Endometrium (tissue), 2 donors: ENCODE data around the gene PRIMA1.
"Not testable (repeated sequence)": the region's sequence is repeated elsewhere in the genome, so short reads cannot be mapped to it uniquely, and the experiment has no call there.

Source experiments
- FAIRE-seq: peaks from 2 replicates; lab custom pipeline; 2012; peaks lifted over from hg19 to GRCh38; lab: Jason Lieb, UNC
- donor health status: control.
- donor health status: control.

The PRIMA1 gene

GRCh38 chr14:93788293-93788542 is at the start of gene PRIMA1:
Gene PRIMA1 (minus strand): TSS chr14:93788485. CDS start chr14:93787718, 767 bp downstream.
- FAIRE-seq, result no peak

- no peak for FAIRE-seq
Measured at GRCh38 chr14:93834699-93835371, 46.5 kb upstream of the PRIMA1 start.

GRCh38 chr14:93832665-93833064 is 44.4 kb upstream of the PRIMA1 start:
- no peak for FAIRE-seq

- no peak for FAIRE-seq
Measured at GRCh38 chr14:93832081-93832480, 43.8 kb upstream of the PRIMA1 start.

GRCh38 chr14:93830753-93831461 is 42.6 kb upstream of the PRIMA1 start:
- FAIRE-seq, result no peak

- no peak for FAIRE-seq
Measured at GRCh38 chr14:93829839-93830481, 41.7 kb upstream of the PRIMA1 start.

- FAIRE-seq, result no peak
Measured at GRCh38 chr14:93825235-93825553, 36.9 kb upstream of the PRIMA1 start.

- no peak for FAIRE-seq
Measured at GRCh38 chr14:93824518-93825234, 36.4 kb upstream of the PRIMA1 start.

- no peak for FAIRE-seq
Measured at GRCh38 chr14:93824076-93824475, 35.8 kb upstream of the PRIMA1 start.

- no peak for FAIRE-seq
Measured at GRCh38 chr14:93821051-93821450, 32.8 kb upstream of the PRIMA1 start.

GRCh38 chr14:93818857-93819256 is 30.6 kb upstream of the PRIMA1 start:
- FAIRE-seq, result no peak

- no peak for FAIRE-seq
Measured at GRCh38 chr14:93811676-93812075, 23.4 kb upstream of the PRIMA1 start.

- FAIRE-seq, result no peak
Measured at GRCh38 chr14:93811020-93811419, 22.7 kb upstream of the PRIMA1 start.

GRCh38 chr14:93809491-93810420 is 21.5 kb upstream of the PRIMA1 start:
- FAIRE-seq, result not testable (repeated sequence)

- no peak for FAIRE-seq
Measured at GRCh38 chr14:93804654-93805053, 16.4 kb upstream of the PRIMA1 start.

- peak; percentile 21 for FAIRE-seq
Measured at GRCh38 chr14:93803408-93804318, 15.4 kb upstream of the PRIMA1 start.

- no peak for FAIRE-seq
Measured at GRCh38 chr14:93799989-93800921, 12.0 kb upstream of the PRIMA1 start.

GRCh38 chr14:93799617-93799988 is 11.3 kb upstream of the PRIMA1 start:
- FAIRE-seq, result no peak

GRCh38 chr14:93797536-93797935 is 9.3 kb upstream of the PRIMA1 start:
- FAIRE-seq, result no peak

- FAIRE-seq, result no peak
Measured at GRCh38 chr14:93797071-93797470, 8.8 kb upstream of the PRIMA1 start.
